Transverse colon (tissue), 4 donors: ENCODE data around the gene SLC25A51. TPM values are rescaled to one million over a fixed set of nuclear protein-coding genes. Genes with fewer than 3 reads are reported as not detected.

ENCODE experiments used
- DNase-seq: peaks from one replicate; pipeline ENCODE4 v3.0.0-alpha.2; 2019
- H3K27ac ChIP-seq, 4 donors: fragments of 200-600 bp; sonication (generic); 2 replicates each; pipeline ENCODE4 v1.5.1; 2016 to 2018; ENCODE audit warnings: inconsistent platforms in 4 of 4
- H3K27me3 ChIP-seq: fragments of 200-600 bp; sonication (generic); 2 replicates; pipeline ENCODE4 v1.5.1; 2017; ENCODE audit warnings: inconsistent platforms
- H3K36me3 ChIP-seq, 4 donors: fragments of 200-600 bp; sonication (generic); 2 replicates each; pipeline ENCODE4 v1.5.1; 2017 to 2019; ENCODE audit warnings: inconsistent platforms in 4 of 4
- H3K4me1 ChIP-seq, 4 donors: fragments of 200-600 bp; sonication (generic); 2 replicates each; pipeline ENCODE4 v1.5.1; 2017 to 2020; ENCODE audit warnings: inconsistent platforms in 4 of 4
- H3K4me3 ChIP-seq, 4 donors: fragments of 200-600 bp; sonication (generic); 1 replicate in 1 of 4; 2 replicates in 3 of 4; pipeline versions ENCODE4 v1.5.1 to v1.6.1; 2017 to 2019; ENCODE audit warnings: inconsistent platforms in 4 of 4
- H3K9me3 ChIP-seq, 2 donors: fragments of 200-600 bp; sonication (generic); 2 replicates each; pipeline ENCODE4 v1.5.1; 2017 to 2019; ENCODE audit warnings: inconsistent platforms in 2 of 2
- CTCF ChIP-seq, 5 experiments: fragments of 200-600 bp in 3 of 5; fragments of 450-650 bp in 2 of 5; sonication (generic) in 3 of 5; IDR thresholded peaks; 1 replicate in 2 of 5; 2 replicates in 3 of 5; pipeline ENCODE4 v1.5.1; 2016 to 2017; ENCODE audit warnings: antibody characterized with exemption in 5 of 5, inconsistent platforms in 3 of 5, mild to moderate bottlenecking in 2 of 5, moderate library complexity in 1 of 5
- EP300 ChIP-seq: sonication (generic); formaldehyde crosslinking; IDR thresholded peaks from one replicate; pipeline ENCODE4 v1.6.1; 2017; ENCODE audit warnings: antibody characterized with exemption, low read depth
- POLR2A ChIP-seq: fragments of 450-650 bp; IDR thresholded peaks from one replicate; pipeline ENCODE4 v1.6.1; 2016; ENCODE audit warnings: antibody characterized with exemption, mild to moderate bottlenecking, moderate library complexity
- POLR2AphosphoS5 ChIP-seq, 3 donors: sonication (generic); formaldehyde crosslinking; IDR thresholded peaks; one replicate each; pipeline ENCODE4 v1.6.1; 2016; ENCODE audit warnings: antibody characterized with exemption in 3 of 3
- WGBS, 2 donors: methylation state at CpG; one replicate each; pipeline ENCODE4 v1.1.5; 2018; ENCODE audit warnings: low coverage in 1 of 2; 5-methylcytosine and 5-hydroxymethylcytosine counted together
- in situ Hi-C, 4 donors: fragments of 200-750 bp; cut with MboI; loops; one replicate each; pipeline versions ENCODE4 v1.15.0 to v1.15.1; 2017; ENCODE audit warnings: low sequenced_read_pairs in 3 of 4, low pct_ligation_motif_present in 1 of 4, low pct_unique_long_range_greater_than_20kb in 1 of 4
- intact Hi-C: fragments of 100-400 bp; cut with DNase I; formaldehyde crosslinking; loops from one replicate; pipeline ENCODE4 v1.15.1; 2023; ENCODE audit warnings: low total_unique reads
- total RNA-seq, 4 donors: library from RNA; depleted of rRNA; stranded (reverse); fragments of >200 nt; gene quantifications; one replicate each; pipeline ENCODE4 v1.1.0, GENCODE V29; 2016

SLC25A51 gene
- total RNA-seq, 4 donors from 2014 or later, result 15.7 to 30.0 (median 24.1) TPM

DNA sequence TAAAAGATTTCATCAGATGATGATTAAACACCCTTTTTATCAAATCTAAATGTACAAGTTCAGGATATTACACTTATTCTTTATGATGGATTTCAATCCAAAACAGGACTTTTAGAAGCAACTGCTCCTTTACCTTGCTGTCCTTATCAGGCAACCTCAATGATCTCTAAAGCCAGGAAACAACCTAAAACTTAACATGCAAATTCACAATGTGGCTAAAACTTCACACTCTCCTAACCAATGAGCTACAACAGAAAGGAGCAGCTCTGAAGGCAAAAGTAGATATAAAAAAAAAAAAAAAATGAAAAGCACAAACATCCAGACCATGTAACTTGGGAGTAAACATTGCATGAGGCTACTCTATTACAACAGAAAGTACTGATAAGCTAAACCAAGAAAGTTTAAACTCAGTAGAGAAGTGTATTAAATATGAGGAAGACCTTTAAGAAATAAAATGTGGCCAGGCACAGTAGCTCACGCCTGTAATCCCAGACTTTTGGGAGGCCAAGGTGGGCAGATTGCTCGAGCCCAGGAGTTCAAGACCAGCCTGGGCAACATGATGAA, 22.9 kb downstream of the SLC25A51 start:
- Histone ChIP-seq H3K4me1 (no peaks in the 10 kb centered on the region), H3K27me3 (no peaks in the 10 kb centered on the region), H3K9me3 (no peaks in the 10 kb centered on the region), H3K36me3 (peaks cover 0 to 8% (median 0%) of the 10 kb centered on the region in 4 donors), H3K4me3 (no peak overlapping the region), H3K27ac (no peak overlapping the region)
- WGBS, 2 donors, result 84 to 100% methylated on average over 1 to 2 of the region's 2 CpGs
- no peak for TF ChIP-seq EP300
- no peak for TF ChIP-seq CTCF (IDR thresholded peaks at IDR 0.05)
- no peak for TF ChIP-seq POLR2AphosphoS5 (IDR thresholded peaks at IDR 0.05)
- TF ChIP-seq POLR2A, result no peak
- intact Hi-C loops (no loop called here), in situ Hi-C loops (loop anchor here in 1 of 4 donors (25.0 kb wide), 1 partner anchor 94 kb away; the partner anchor contains the start of gene EXOSC3)
- DNase-seq, result no peak

- no peak for DNase-seq
- intact Hi-C loops (no loop called here), in situ Hi-C loops (loop anchor here in 1 of 4 donors (25.0 kb wide), 1 partner anchor 89 kb away; the partner anchor contains the start of gene EXOSC3)
- TF ChIP-seq POLR2AphosphoS5 (IDR thresholded peaks at IDR 0.05), result no peak
- TF ChIP-seq CTCF (IDR thresholded peaks at IDR 0.05), result no peak
- TF ChIP-seq EP300, result no peak
- no peak for TF ChIP-seq POLR2A
- WGBS, 2 donors, result 64 to 93% methylated on average over 1 of the region's 1 CpG
- Histone ChIP-seq H3K4me3 (no peak overlapping the region), H3K4me1 (no peaks in the 10 kb centered on the region), H3K27ac (no peak overlapping the region), H3K36me3 (peaks cover 0 to 8% (median 0%) of the 10 kb centered on the region in 4 donors), H3K27me3 (no peaks in the 10 kb centered on the region), H3K9me3 (no peaks in the 10 kb centered on the region)
Observed at GRCh38 chr9:37876376-37876775, 27.6 kb downstream of the SLC25A51 start.

GRCh38 chr9:37873955-37874354, 30.0 kb downstream of the SLC25A51 start:
- TF ChIP-seq CTCF (IDR thresholded peaks at IDR 0.05) (no peak), EP300 (no peak), POLR2A (no peak), POLR2AphosphoS5 (IDR thresholded peaks at IDR 0.05) (no peak)
- peaks cover 0 to 4% (median 0%) of the 10 kb centered on the region in 4 donors for H3K36me3 ChIP-seq
- no peak for DNase-seq
- H3K27me3 ChIP-seq, result no peaks in the 10 kb centered on the region
- in situ Hi-C loops (no loop called here), intact Hi-C loops (no loop called here)
- no peak overlapping the region for H3K4me3 ChIP-seq
- no peaks in the 10 kb centered on the region for H3K9me3 ChIP-seq
- H3K27ac ChIP-seq, result no peak overlapping the region
- 100% methylated on average over 2 of the region's 2 CpGs; no CpG with 5 or more reads in 1 of the 2 donors for WGBS, 2 donors
- peaks cover 0 to 8% (median 2%) of the 10 kb centered on the region in 4 donors for H3K4me1 ChIP-seq

DNA sequence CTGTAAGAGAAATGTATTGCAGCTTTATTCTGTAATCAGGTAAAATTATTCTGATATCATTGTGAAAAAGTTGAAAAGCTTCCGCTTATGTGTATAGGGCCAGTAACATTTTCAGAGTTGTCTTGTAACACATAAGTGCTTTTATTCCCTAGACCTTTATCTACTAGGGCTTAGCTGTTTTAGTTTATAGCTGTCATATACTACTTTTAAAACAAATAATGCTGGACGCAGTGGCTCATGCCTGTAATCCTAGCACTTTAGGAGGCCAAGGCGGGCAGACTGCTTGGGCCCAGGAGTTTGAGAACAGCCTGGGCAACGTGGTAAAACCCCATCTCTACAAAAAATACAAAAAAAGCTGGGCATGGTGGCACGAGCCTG, 33.1 kb downstream of the SLC25A51 start:
- no peak overlapping the region for H3K27ac ChIP-seq
- intact Hi-C loops, result no loop called here
- 34 to 43% methylated on average over 5 of the region's 5 CpGs for WGBS, 2 donors
- TF ChIP-seq EP300, result no peak
- no peak for TF ChIP-seq POLR2AphosphoS5 (IDR thresholded peaks at IDR 0.05)
- no peak for TF ChIP-seq POLR2A
- no peak for TF ChIP-seq CTCF (IDR thresholded peaks at IDR 0.05)
- DNase-seq, result peak; percentile 10
- peaks cover 0 to 8% (median 2%) of the 10 kb centered on the region in 4 donors for H3K4me1 ChIP-seq
- H3K36me3 ChIP-seq, result no peaks in the 10 kb centered on the region
- H3K9me3 ChIP-seq, result no peaks in the 10 kb centered on the region
- H3K4me3 ChIP-seq, result no peak overlapping the region
- in situ Hi-C loops, result no loop called here
- no peaks in the 10 kb centered on the region for H3K27me3 ChIP-seq
